Myometrial cell (primary cell): Measurements from ENCODE around the gene RAP1GAP2. TPM values are rescaled to one million over a fixed set of nuclear protein-coding genes. Genes with fewer than 3 reads are reported as not detected.

ENCODE experiments used
- total RNA-seq: library from RNA; depleted of rRNA; stranded (reverse); fragments of >200 nt; gene quantifications from 2 replicates; pipeline ENCODE4 v1.2.3, GENCODE V29; 2015

The RAP1GAP2 gene
- total RNA-seq = 2.3 and 2.7 TPM in 2 replicates

DNA sequence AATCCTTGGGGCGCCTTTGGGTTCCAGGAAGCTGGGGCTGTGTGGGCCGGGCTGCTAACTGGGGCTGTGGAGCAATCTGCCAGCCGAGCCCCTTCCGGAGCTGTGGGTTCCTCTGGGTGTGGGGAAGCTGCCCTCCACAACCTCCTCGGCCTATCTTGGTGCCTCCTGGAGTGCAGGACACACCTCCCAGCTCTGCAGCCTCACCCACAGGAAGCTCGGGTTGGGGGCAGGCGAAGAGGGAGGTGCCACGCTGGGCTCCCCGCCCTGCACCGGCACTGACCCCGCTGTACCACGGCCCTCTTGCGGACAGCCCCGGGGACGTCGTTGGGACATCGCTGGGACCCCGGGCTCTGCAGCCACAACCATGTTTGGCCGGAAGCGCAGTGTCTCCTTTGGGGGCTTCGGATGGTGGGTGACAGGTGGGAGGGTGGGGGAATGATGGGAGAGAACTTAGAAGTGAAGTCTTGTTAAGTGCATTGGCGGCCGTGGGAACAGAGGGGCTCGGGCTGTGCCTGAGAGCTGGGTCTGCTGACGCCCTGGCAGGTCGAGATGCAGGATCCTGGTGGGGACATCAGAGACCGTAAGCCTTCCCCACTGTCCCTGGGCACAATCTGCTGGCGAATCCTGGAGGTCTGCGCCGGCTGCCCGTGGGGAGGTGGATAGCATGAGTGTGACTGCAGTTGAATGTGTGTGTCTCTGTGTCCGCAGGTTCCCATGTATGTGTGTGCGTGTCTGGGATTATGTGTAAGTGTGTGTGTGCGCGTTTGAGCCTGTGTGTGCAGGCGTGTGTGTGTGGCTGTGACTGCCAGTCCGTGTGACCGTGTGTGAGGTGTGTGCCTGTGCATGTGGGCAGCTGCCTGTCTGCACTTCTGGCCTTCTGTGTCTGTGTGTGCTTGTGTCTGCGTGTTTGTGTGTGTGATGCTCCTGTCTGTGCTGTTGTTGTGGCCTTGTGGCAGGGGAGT, at the start of gene RAP1GAP2:
TSS of gene RAP1GAP2 (plus strand) at position 275 of the 962 bp plus-strand sequence. CDS start at position 365, 90 bp downstream.

DNA sequence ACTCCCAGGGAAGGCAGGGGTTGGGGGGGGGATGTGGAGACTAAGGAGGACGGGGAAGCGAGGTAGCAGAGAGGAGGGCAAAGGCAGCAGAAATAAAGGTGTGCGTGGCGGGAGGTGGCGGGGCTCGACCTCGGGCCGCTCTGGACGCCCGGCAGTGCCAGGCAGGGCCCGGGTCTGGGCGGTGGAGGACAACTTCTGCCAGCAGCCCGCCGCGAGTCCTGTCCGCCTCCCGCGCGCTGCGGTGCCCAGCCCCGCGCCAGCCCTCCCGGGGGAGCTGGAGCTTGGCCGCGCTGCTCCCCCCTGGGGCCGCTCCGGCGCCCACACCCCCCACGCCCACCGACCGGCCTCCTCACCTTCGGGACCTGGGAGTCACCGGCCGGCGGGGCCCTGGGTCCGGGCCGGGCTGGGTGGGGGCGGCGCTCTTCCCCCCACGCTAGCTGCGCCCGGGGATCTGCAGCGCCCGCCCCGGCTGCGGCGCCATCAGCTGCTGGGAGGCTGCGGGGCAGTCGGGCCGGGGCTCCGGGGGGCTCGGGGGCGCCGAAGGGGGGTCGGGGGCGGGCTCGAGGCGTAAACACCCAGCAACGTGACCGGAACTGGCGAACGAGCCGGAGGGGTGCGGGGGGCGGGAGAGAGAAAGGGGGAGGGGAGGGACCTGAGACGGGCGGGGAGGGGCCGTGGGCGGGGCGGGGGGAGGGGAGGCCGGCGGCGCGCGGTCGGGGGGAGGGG, 47.0 kb upstream of the RAP1GAP2 start, which contains the start of gene CCDC92B:
TSS of gene CCDC92B (minus strand) at position 595 of the 726 bp plus-strand sequence. CDS start 14,507 bp downstream, outside the sequence.

DNA sequence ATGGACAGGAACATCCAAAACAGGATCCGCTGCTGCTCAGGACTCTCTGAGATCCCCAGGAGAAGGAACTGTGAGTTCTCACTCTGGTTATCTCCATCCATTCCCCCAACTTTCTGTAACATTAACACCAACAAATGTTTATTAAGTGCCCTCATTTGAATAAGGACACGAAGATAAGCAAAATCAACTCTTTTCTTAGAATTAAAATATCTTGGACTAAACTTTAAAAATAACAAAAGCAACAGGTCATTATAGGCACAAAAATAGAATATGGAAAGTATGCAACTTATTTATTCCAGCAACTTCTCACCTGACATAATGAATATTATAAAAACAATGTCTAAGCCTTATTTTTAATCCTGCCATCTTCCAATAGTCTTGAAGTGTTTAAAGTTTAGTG, 267.3 kb downstream of the RAP1GAP2 start, which contains the start of gene OR1D5:
TSS of gene OR1D5 (minus strand) at position 101 of the 400 bp plus-strand sequence. CDS start at position 101, 0 bp downstream.

Other genes starting within 250 kb of the RAP1GAP2 start
- gene PAFAH1B1, start 202.8 kb upstream of the RAP1GAP2 start, total RNA-seq = 47.5 and 50.2 TPM in 2 replicates
- gene CLUH, start 84.7 kb upstream of the RAP1GAP2 start, total RNA-seq = 37.2 and 58.1 TPM in 2 replicates
- gene CCDC92B, start 46.8 kb upstream of the RAP1GAP2 start, total RNA-seq = not detected in 2 replicates